Tibial artery (tissue), 4 donors: ENCODE data around the gene ZSCAN20.

Experiments
- DNase-seq, 2 donors: peaks; one replicate each; pipeline ENCODE4 v3.0.0-alpha.2; 2019
- H3K27ac ChIP-seq, 2 donors: fragments of 200-600 bp; sonication (generic) in 1 of 2; 1 replicate in 1 of 2; 2 replicates in 1 of 2; pipeline ENCODE4 v1.5.1; 2018 to 2019; ENCODE audit warnings: mild to moderate bottlenecking in 1 of 2
- H3K27me3 ChIP-seq, 2 donors: fragments of 200-600 bp; sonication (generic) in 1 of 2; one replicate each; pipeline versions ENCODE4 v1.5.1 to v1.6.0; 2016 to 2019
- H3K36me3 ChIP-seq, 3 donors: fragments of 200-600 bp; sonication (generic) in 2 of 3; one replicate each; pipeline ENCODE4 v1.5.1; 2016 to 2019; ENCODE audit warnings: mild to moderate bottlenecking in 2 of 3
- H3K4me1 ChIP-seq, 4 donors: fragments of 200-600 bp; sonication (generic) in 2 of 4; 1 replicate in 3 of 4; 2 replicates in 1 of 4; pipeline ENCODE4 v1.5.1; 2016 to 2019
- H3K4me3 ChIP-seq, 2 donors: fragments of 200-600 bp; sonication (generic) in 1 of 2; 1 replicate in 1 of 2; 2 replicates in 1 of 2; pipeline ENCODE4 v1.5.1; 2018 to 2019; ENCODE audit warnings: mild to moderate bottlenecking in 2 of 2
- H3K9me3 ChIP-seq, 3 donors: fragments of 200-600 bp; sonication (generic) in 1 of 3; one replicate each; pipeline ENCODE4 v1.5.1; 2016 to 2019
- CTCF ChIP-seq, 2 experiments: fragments of 200-600 bp in 1 of 2; fragments of 450-650 bp in 1 of 2; IDR thresholded peaks; one replicate each; pipeline ENCODE4 v1.5.1; 2017 to 2019; ENCODE audit warnings: antibody characterized with exemption in 2 of 2, mild to moderate bottlenecking in 1 of 2, moderate library complexity in 1 of 2
- intact Hi-C: fragments of 100-400 bp; cut with DNase I; formaldehyde crosslinking; loops from one replicate; pipeline ENCODE4 v1.15.0; 2023; ENCODE audit warnings: low total_unique reads

ZSCAN20 gene

GRCh38 chr1:33469691-33470090 lies 2.8 kb upstream of the ZSCAN20 start:
- Histone ChIP-seq H3K4me3 (no peak overlapping the region), H3K9me3 (no peaks in the 10 kb centered on the region), H3K27ac (peak overlapping the region in 1 of 2 donors; percentile 77), H3K27me3 (no peaks in the 10 kb centered on the region), H3K36me3 (no peaks in the 10 kb centered on the region), H3K4me1 (peaks cover 0 to 33% (median 27%) of the 10 kb centered on the region in 4 donors)
- intact Hi-C loops: loop anchor here (5.0 to 10.0 kb wide), 4 partner anchors 37 to 245 kb away; partner anchors contain the start of gene PHC2
- no peak for DNase-seq
- TF ChIP-seq CTCF (IDR thresholded peaks at IDR 0.05): no peak

- Histone ChIP-seq H3K27ac (peak overlapping the region; percentile 5 to 77), H3K4me1 (peaks cover 0 to 33% (median 27%) of the 10 kb centered on the region in 4 donors), H3K27me3 (no peaks in the 10 kb centered on the region), H3K36me3 (no peaks in the 10 kb centered on the region), H3K9me3 (no peaks in the 10 kb centered on the region), H3K4me3 (no peak overlapping the region)
- intact Hi-C loops: loop anchor here (5.0 kb wide), 1 partner anchor 38 kb away; the partner anchor contains the start of gene PHC2
- peak; percentile 74 to 83 for TF ChIP-seq CTCF (IDR thresholded peaks at IDR 0.05)
- DNase-seq: peak; percentile 83 to 86
Measured at GRCh38 chr1:33470495-33471012, 1.9 kb upstream of the ZSCAN20 start.

- DNase-seq: no peak
- Histone ChIP-seq H3K9me3 (no peaks in the 10 kb centered on the region), H3K27ac (peak overlapping the region; percentile 77 to 90), H3K36me3 (no peaks in the 10 kb centered on the region), H3K4me1 (peaks cover 0 to 33% (median 27%) of the 10 kb centered on the region in 4 donors), H3K27me3 (no peaks in the 10 kb centered on the region), H3K4me3 (no peak overlapping the region)
- intact Hi-C loops: loop anchor here (5.0 kb wide), 1 partner anchor 39 kb away; the partner anchor contains the start of gene PHC2
- TF ChIP-seq CTCF (IDR thresholded peaks at IDR 0.05): no peak
Measured at GRCh38 chr1:33471416-33471815, 1.0 kb upstream of the ZSCAN20 start.

GRCh38 chr1:33473900-33474299 lies 1.5 kb downstream of the ZSCAN20 start:
- peaks cover 0 to 33% (median 27%) of the 10 kb centered on the region in 4 donors for H3K4me1 ChIP-seq
- TF ChIP-seq CTCF (IDR thresholded peaks at IDR 0.05): no peak
- no peaks in the 10 kb centered on the region for H3K9me3 ChIP-seq
- H3K4me3 ChIP-seq: no peak overlapping the region
- H3K27ac ChIP-seq: peak overlapping the region; percentile 7 to 26
- peaks cover 0 to under 1% (median 0%) of the 10 kb centered on the region in 3 donors for H3K36me3 ChIP-seq
- no peaks in the 10 kb centered on the region for H3K27me3 ChIP-seq
- intact Hi-C loops: loop anchor here (5.0 kb wide), 1 partner anchor 42 kb away; the partner anchor contains the start of gene PHC2
- DNase-seq: no peak

- Histone ChIP-seq H3K4me3 (no peak overlapping the region), H3K27me3 (no peaks in the 10 kb centered on the region), H3K36me3 (peaks cover 14 to 35% (median 16%) of the 10 kb centered on the region in 3 donors), H3K9me3 (no peaks in the 10 kb centered on the region), H3K27ac (no peak overlapping the region), H3K4me1 (peaks cover 0 to 18% (median 14%) of the 10 kb centered on the region in 4 donors)
- no peak for TF ChIP-seq CTCF (IDR thresholded peaks at IDR 0.05)
- intact Hi-C loops: no loop called here
- DNase-seq: no peak
Measured at GRCh38 chr1:33477451-33477850, 5.0 kb downstream of the ZSCAN20 start.
